Measurements from ENCODE around the gene B3GAT3.
A peak's percentile ranks its signal among the peaks of the same experiment; 100 is the strongest.
"Not testable (repeated sequence)": the region's sequence is repeated elsewhere in the genome, so short reads cannot be mapped to it uniquely, and the experiment has no call there.

Gene B3GAT3

GRCh38 chr11:62645946-62646824, 24.4 kb upstream of the B3GAT3 start, which contains the start of gene GANAB:
TSS of gene GANAB (minus strand) at chr11:62646613. CDS start at chr11:62646599, 14 bp downstream.
- DNase-seq: peak; percentile 99 to 100

GRCh38 chr11:62645671-62645945, 23.8 kb upstream of the B3GAT3 start:
- no peak for DNase-seq

GRCh38 chr11:62644220-62644619, 22.4 kb upstream of the B3GAT3 start:
- DNase-seq: no peak

GRCh38 chr11:62632492-62632891, 10.7 kb upstream of the B3GAT3 start:
- DNase-seq: no peak

- DNase-seq: no peak
Measured at GRCh38 chr11:62627713-62628112, 5.9 kb upstream of the B3GAT3 start.

GRCh38 chr11:62622476-62623089, 797 bp upstream of the B3GAT3 start:
- DNase-seq: no peak

- no peak for DNase-seq
Measured at GRCh38 chr11:62621027-62621566, 689 bp downstream of the B3GAT3 start.

- DNase-seq: not testable (repeated sequence)
Measured at GRCh38 chr11:62616957-62617356, 4.8 kb downstream of the B3GAT3 start.

GRCh38 chr11:62615521-62615920, 6.3 kb downstream of the B3GAT3 start:
- DNase-seq: no peak

GRCh38 chr11:62614275-62614674, 7.5 kb downstream of the B3GAT3 start:
- DNase-seq: peak; percentile 33 to 47

GRCh38 chr11:62613291-62613778, 8.5 kb downstream of the B3GAT3 start:
- no peak for DNase-seq

- DNase-seq: peak; percentile 89 to 92
Measured at GRCh38 chr11:62612366-62613290, 9.2 kb downstream of the B3GAT3 start, which contains the start of the genes EML3 and ROM1. TSS of gene EML3 (minus strand) at chr11:62612775. CDS start at chr11:62612457, 318 bp downstream. TSS of gene ROM1 (plus strand) at chr11:62613257. CDS start at chr11:62613282, 25 bp downstream.

- peak; percentile 38 to 47 for DNase-seq
Measured at GRCh38 chr11:62611705-62612365, 10.0 kb downstream of the B3GAT3 start.

- DNase-seq: no peak
Measured at GRCh38 chr11:62610814-62611704, 10.7 kb downstream of the B3GAT3 start.

GRCh38 chr11:62610403-62610802, 11.4 kb downstream of the B3GAT3 start:
- DNase-seq: no peak

- DNase-seq: no peak
Measured at GRCh38 chr11:62608776-62609175, 13.0 kb downstream of the B3GAT3 start.

GRCh38 chr11:62607714-62608113, 14.1 kb downstream of the B3GAT3 start:
- DNase-seq: no peak

- no peak for DNase-seq
Measured at GRCh38 chr11:62605902-62606301, 15.9 kb downstream of the B3GAT3 start.

GRCh38 chr11:62605467-62605866, 16.3 kb downstream of the B3GAT3 start:
- DNase-seq: no peak

GRCh38 chr11:62604460-62605120, 17.2 kb downstream of the B3GAT3 start:
- no peak for DNase-seq

Measured in activated CD4-positive, alpha-beta T cell treated with anti-CD3 and anti-CD28 coated beads for 4 hours (primary cell).